Stimulated activated CD4-positive, alpha-beta T cell treated with anti-CD3 and anti-CD28 coated beads, TNF-alpha, amount 100 ng/mL, for 48 hours (primary cell): Measurements from ENCODE around the gene NGEF.

ENCODE experiments used
- DNase-seq, 3 donors: peaks; one replicate each; pipeline ENCODE4 v3.0.0-alpha.2; 2020; ENCODE audit warnings: low read depth in 3 of 3

Gene NGEF

DNA sequence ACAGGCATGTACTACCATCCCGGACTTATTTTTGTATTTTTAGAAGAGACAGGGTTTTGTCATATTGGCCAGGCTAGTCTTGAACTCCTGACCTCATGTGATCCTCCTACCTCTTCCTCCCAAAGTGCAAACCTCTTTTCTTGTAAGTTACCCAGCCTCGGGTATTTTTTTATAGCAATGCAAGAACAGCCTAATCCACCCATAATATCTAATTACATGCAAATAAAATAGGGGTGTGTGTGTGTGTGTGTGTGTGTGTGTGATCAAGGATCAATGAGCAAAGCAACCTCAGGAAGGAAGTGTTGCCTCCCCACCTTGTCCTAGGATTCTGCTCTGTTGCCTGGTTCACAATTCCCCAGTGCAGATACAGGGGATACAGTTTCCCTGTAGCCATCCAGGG is 45.6 kb downstream of the NGEF start:
- no peak for DNase-seq

DNA sequence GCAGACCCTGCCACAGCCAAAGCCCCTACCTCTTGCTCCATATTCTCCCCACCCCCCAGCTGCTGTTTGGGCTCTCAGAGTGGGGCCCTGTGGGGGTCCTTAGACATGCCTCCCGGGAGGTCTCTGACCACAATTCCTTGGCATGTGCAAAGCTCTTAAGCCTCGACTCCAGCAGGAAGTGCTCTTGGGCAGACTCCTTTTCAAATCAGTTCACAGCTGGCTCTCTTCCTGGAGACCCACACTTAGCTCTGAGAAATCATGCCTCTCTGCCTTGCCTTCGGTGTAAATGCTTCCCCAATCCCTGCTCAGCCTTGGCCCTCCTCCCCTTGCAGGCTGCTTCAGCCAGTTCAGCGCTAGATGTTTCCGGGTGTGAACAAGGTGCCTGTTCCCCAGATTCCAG is 46.9 kb downstream of the NGEF start:
- DNase-seq, result no peak

DNA sequence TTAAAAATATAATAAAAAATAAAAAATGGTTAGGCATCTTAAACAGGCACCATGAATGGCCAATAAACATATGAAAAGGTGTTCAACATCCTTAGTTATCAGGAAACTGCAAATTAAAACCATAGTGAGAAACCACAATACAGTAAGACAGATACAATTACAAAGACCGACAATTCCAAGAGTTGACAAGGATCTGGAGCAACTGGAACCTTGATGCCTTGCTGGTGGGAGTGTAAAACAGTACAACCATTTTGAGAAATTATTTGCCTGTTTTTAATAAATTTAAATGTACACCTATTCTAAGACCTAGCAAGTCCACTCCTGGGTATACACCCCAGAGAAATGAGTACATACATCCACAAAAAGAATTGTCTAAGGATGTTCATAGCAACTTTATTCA is 49.1 kb downstream of the NGEF start:
- DNase-seq, result no peak

DNA sequence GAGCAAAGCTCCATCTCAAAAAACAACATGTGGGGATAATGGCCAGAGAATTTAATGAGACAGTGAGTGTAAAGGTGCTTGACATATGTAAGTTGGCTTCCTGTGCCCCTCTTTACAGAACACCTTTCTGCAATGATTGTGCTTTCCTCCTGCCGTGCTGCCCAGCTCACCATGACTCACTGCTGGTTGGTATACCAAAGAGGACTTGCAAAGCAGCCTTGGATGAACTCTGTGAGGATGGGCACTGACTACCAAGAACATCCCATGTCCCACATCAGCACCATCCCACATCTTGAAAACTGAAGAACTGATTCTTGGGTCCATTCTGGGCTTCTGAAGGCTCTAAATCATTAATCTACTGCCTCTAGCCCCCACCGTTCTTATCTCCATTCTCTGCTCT is 52.2 kb downstream of the NGEF start:
- DNase-seq, result no peak

GRCh38 chr2:232959139-232959538 is 53.9 kb downstream of the NGEF start:
- no peak for DNase-seq

- DNase-seq, result no peak
These were observed 55.4 kb downstream of the NGEF start for GRCh38 chr2:232957657-232958090.

- no peak for DNase-seq
These were observed 57.2 kb downstream of the NGEF start for GRCh38 chr2:232955856-232956255.

- no peak for DNase-seq
These were observed 58.4 kb downstream of the NGEF start for GRCh38 chr2:232954691-232955090.

DNA sequence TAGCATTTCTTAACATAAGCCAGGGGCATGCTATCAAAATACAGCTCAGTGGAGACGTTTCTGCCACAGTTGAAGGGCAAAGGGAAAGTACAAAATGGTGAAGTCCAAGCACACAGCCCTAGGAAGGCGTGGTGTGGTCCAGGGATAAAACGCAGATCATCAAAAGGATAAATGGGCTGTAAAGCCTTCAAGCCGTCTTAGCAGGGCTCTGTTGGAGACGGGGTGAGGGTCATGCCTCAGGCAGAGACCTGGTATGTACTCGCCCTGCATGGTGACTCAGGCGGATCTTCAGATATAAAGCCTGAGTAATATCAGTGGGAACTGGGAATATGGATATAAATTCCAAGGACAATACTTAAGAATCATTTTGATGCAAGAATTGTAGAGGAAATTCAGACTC is 61.2 kb downstream of the NGEF start:
- no peak for DNase-seq

DNA sequence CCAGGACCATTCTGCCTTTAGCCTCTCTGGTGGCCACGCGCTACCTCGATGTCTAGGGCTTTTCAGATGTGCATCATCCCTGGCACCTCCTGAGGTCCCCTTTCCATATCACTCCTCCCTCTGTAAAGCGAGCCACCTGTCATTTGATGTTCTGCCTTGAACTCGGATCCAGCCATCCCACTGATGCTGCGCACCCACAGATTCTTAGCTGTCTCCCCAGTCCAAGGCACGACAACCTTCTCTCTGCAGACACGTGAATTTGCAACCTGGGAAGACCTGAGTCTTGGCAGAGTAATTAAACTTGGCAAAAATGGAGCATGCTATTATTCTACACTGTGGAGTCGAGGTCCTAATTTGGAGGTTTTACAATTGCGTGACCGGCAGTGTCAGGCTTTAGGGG is 61.9 kb downstream of the NGEF start:
- DNase-seq, result no peak

GRCh38 chr2:232950751-232951150 is 62.3 kb downstream of the NGEF start:
- no peak for DNase-seq

DNA sequence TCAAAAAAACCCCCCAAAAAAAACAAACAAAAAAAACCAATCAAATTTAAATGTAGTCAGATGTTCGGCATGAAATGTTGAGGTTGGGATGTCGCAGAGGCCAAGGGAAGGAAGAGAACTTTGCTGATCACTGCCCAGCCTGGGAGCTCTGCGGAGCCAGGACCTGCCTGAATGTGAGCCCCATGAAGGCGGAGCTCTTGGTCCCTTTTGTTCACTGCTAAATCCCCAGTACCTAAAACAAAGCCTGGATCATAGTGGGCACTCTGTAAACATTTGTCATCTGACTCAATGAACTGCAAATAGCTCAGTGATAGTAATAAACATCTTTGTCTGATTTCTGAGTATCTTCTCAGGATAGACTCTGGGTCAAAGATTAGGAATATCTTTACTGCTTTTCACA is 64.0 kb downstream of the NGEF start:
- DNase-seq, result no peak

GRCh38 chr2:232942831-232943230 is 70.2 kb downstream of the NGEF start:
- DNase-seq, result no peak

GRCh38 chr2:232941912-232942594 is 71.0 kb downstream of the NGEF start:
- no peak for DNase-seq

DNA sequence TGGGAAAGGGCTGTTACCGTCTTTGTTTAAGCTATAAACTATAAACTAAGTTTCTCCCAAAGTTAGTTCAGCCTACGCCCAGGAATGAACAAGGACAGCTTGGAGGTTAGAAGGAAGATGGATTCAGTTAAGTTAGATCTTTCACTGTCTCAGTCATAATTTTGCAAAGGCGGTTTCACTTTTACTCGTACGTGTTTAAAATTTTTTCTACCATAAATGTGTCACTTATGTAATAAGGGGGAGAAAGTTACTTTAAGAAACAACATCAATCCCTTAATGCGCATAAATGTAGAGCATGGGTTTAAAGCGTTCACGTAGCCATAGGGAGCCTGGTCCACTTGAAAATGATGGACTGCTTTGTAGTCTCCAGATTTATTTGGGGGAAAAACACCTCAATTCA is 71.7 kb downstream of the NGEF start:
- DNase-seq, result no peak

GRCh38 chr2:232940724-232941123 is 72.3 kb downstream of the NGEF start:
- DNase-seq, result no peak

DNA sequence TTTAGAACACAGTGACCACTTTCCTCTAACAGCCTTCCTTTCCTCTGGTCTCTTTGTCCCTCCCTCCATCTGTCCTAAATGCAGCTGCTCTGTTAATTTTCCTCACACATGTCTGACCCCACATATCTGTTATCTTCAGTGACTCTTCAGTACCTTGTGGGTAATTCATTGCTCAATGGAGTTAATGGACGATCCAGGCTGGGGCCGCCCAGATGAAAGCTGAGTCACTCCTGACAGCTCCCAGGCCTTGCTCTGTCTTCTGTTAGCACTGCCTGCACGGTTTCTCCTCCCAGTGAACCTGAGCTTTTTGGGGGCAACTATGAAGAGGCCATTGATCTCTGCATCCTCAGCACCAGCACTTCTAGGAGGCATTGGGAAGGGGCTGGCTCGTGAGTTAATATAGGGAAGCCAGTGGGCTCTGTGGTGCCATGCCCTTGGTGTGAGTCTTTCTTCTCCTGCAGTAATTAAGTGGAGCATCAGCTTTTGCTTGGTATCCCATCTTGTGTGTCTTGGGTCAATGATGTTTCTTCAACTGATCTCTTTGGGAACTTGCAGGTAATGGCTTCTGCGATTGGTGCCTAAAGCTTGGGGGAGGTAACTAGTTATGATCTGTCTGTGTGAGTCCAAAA is 75.7 kb downstream of the NGEF start:
- no peak for DNase-seq

DNA sequence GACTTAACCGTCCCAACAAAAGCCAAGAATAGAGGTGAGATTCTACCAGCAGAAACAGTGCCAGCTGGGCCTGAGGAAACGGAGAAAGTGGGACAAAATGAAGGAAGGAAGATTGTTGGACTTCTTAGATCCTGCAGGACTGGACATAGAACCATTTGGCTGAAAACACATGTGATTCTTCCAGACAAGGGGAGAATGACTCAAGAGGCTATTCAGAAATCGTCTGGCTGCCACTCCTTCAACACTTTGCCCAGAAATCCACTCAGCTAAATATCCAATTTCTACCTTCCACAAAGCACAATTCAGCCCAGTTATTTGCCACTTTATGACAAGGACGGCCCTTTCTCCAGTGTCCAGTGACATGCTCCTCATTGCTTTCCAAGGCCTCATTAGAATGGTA is 81.4 kb downstream of the NGEF start:
- DNase-seq, result no peak

GRCh38 chr2:232930059-232930400 is 83.0 kb downstream of the NGEF start:
- no peak for DNase-seq

DNA sequence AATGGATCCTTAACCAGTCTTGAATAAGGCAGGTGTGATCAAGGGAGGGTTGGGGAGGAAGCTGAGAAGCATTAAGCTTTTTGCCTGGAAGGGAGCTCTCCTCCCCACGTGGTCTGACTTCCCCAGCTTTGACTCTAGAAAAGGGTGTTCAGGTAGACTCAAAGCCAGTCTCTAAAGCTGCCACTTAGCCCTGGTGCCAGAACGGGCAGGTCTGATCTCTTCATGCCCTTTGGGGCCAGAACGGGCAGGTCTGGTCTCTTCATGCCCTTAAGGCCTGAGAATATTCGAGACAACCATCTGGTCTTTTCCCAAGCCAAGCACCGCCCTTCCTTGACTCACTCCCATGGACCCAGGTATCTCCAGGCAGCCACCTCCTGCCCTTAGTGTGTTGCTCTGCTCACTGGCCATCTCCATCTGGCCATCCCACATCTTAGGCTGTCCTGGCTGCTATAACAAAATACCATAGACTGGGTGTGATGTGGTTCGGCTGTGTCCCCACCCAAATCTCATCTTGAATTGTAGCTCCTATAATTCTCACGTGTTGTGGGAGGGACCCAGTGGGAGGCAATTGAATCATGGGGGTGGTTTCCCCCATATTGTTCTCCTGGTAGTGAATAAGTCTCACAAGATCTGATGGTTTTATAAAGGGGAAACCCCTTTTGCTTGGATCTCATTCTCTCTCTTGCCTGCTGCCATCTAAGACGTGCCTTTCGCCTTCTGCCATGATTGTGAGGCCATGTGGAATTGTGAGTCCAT is 83.6 kb downstream of the NGEF start:
- DNase-seq, result no peak

- no peak for DNase-seq
These were observed 84.3 kb downstream of the NGEF start for GRCh38 chr2:232928551-232929302.

GRCh38 chr2:232927793-232928550 is 85.1 kb downstream of the NGEF start:
- no peak for DNase-seq
